Measurements from ENCODE around the gene ATP8B4. TPM values are rescaled to one million over a fixed set of nuclear protein-coding genes. Genes with fewer than 3 reads are reported as not detected.

ATP8B4 gene
- total and polyA plus RNA-seq, 12 donors, result 0.39 to 5.3 (median 1.6) TPM

DNA sequence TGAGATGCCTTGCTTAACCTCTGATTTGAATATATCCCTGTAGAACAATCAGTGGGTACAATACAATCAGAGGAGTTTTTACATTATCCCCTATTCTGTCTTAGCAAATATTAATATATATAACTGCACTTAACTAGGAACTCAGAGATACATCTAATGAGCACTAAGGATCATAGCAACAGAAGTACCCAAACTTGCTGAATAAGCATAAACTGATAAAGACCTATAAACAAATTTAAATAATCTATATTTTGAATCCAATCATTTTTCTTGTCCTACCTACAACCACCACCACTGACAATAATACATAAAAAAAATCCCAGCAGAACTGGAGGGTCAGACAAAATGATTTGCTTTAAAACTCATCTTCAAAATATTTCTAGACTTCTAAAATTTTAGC, 106.2 kb downstream of the ATP8B4 start:
- intact Hi-C loops (cut with DNase I), result no loop called here
- Histone ChIP-seq H3K27me3 (no peaks in the 10 kb centered on the region), H3K36me3 (no peaks in the 10 kb centered on the region), H3K27ac (no peak overlapping the region), H3K4me3 (no peak overlapping the region), H3K4me1 (peaks cover 0 to 5% (median 0%) of the 10 kb centered on the region in 9 donors), H3K9me3 (peaks cover 0 to 9% (median 0%) of the 10 kb centered on the region in 11 donors)
- DNase-seq, result no peak
- ATAC-seq, result no peak
- TF ChIP-seq CTCF (IDR thresholded peaks at IDR 0.05), result no peak

- Histone ChIP-seq H3K4me3 (no peak overlapping the region), H3K9me3 (no peaks in the 10 kb centered on the region), H3K36me3 (no peaks in the 10 kb centered on the region), H3K27me3 (no peaks in the 10 kb centered on the region), H3K4me1 (no peaks in the 10 kb centered on the region), H3K27ac (no peak overlapping the region)
- DNase-seq (no peak), ATAC-seq (peak in 2 of 8 donors; percentile 56 to 59)
- TF ChIP-seq CTCF (IDR thresholded peaks at IDR 0.05), result no peak
- intact Hi-C loops (cut with DNase I), result loop anchor here in 3 of 10 donors (5.0 to 10.0 kb wide), 5 partner anchors 75 to 775 kb away; partner anchors contain the start of genes DTWD1 (in 2 of the 3) and FAM227B (in 2 of the 3)
- 49 to 63% methylated on average over 2 of the region's 2 CpGs for WGBS, 2 donors
Measured at GRCh38 chr15:50009634-50010033, 109.4 kb downstream of the ATP8B4 start.

- H3K27ac ChIP-seq, result peak overlapping the region in 6 of 10 donors; percentile 11 to 68 (median 42)
- H3K36me3 ChIP-seq, result peaks cover 0 to 7% (median 0%) of the 10 kb centered on the region in 9 donors
- TF ChIP-seq CTCF (IDR thresholded peaks at IDR 0.05), result peak; percentile 59 to 87 (median 79)
- intact Hi-C loops (cut with DNase I), result loop anchor here in 6 of 10 donors (1.0 to 10.0 kb wide), 11 partner anchors 69 to 769 kb away; partner anchors contain the start of genes FAM227B (in 2 of the 6), DTWD1 (in 1 of the 6) and FGF7 (in 1 of the 6)
- peaks cover 0 to 7% (median 0%) of the 10 kb centered on the region in 11 donors for H3K9me3 ChIP-seq
- H3K4me1 ChIP-seq, result peaks cover 0 to 19% (median 4%) of the 10 kb centered on the region in 9 donors
- H3K27me3 ChIP-seq, result no peaks in the 10 kb centered on the region
- DNase-seq (peak; percentile 88 to 89), ATAC-seq (peak; percentile 93 to 100 (median 99))
- 53 to 55% methylated on average over 13 of the region's 13 CpGs for WGBS, 2 donors
- no peak overlapping the region for H3K4me3 ChIP-seq
Measured at GRCh38 chr15:50003786-50004334, 115.2 kb downstream of the ATP8B4 start.

DNA sequence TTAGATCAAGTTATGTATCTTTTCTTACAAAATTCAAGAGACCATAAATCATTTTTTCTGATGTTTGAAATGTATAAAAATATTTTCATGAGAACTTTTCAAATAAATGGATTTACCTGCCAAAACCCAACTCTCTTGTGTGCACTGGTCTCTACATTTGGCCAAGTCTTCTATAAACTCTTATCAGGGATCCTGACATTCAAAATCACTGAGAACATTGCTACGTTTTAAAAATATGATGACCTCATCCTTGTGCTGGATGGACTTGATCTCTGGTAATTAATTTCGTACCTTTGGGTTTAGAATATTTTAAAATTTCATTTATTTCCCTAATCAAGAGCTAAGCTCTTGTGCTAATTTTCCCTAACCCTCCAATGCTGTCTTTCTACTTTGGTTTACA, 127.4 kb downstream of the ATP8B4 start:
- no peak for ATAC-seq
- Histone ChIP-seq H3K9me3 (no peaks in the 10 kb centered on the region), H3K27ac (peak overlapping the region in 2 of 10 donors; percentile 48 to 69), H3K27me3 (no peaks in the 10 kb centered on the region), H3K4me3 (no peak overlapping the region), H3K4me1 (peaks cover 0 to 56% (median 25%) of the 10 kb centered on the region in 9 donors), H3K36me3 (peaks cover 0 to 13% (median 0%) of the 10 kb centered on the region in 9 donors)
- DNase-seq, result no peak
- intact Hi-C loops (cut with DNase I), result loop anchor here in 1 of 10 donors (10.0 kb wide), 1 partner anchor 367 kb away; the partner anchor contains the start of genes DTWD1 and FAM227B
- no peak for TF ChIP-seq CTCF (IDR thresholded peaks at IDR 0.05)
- 56 to 66% methylated on average over 2 of the region's 2 CpGs for WGBS, 2 donors
